Right forelimb (tissue), 1 donor: ENCODE measurements around the gene CEPT1.

Source experiments
- DNase-seq: peaks from one replicate; pipeline ENCODE4 v3.0.0-alpha.2; 2018

CEPT1 gene

GRCh38 chr1:111147948-111148347, 7.9 kb downstream of the CEPT1 start:
- DNase-seq = no peak

GRCh38 chr1:111148376-111148881, 8.4 kb downstream of the CEPT1 start:
- no peak for DNase-seq

- no peak for DNase-seq
Measured at GRCh38 chr1:111151838-111152237, 11.8 kb downstream of the CEPT1 start.

- DNase-seq = no peak
Measured at GRCh38 chr1:111154021-111154999, 14.3 kb downstream of the CEPT1 start.

GRCh38 chr1:111157431-111157830, 17.4 kb downstream of the CEPT1 start:
- no peak for DNase-seq

GRCh38 chr1:111161843-111162487, 21.9 kb downstream of the CEPT1 start:
- no peak for DNase-seq

- DNase-seq = no peak
Measured at GRCh38 chr1:111162488-111162880, 22.5 kb downstream of the CEPT1 start.

GRCh38 chr1:111163363-111163762, 23.3 kb downstream of the CEPT1 start:
- no peak for DNase-seq

- no peak for DNase-seq
Measured at GRCh38 chr1:111164151-111164550, 24.1 kb downstream of the CEPT1 start.

GRCh38 chr1:111172463-111172862, 32.4 kb downstream of the CEPT1 start:
- no peak for DNase-seq

- no peak for DNase-seq
Measured at GRCh38 chr1:111174070-111174469, 34.0 kb downstream of the CEPT1 start.

GRCh38 chr1:111175349-111175748, 35.3 kb downstream of the CEPT1 start:
- DNase-seq = no peak

GRCh38 chr1:111176678-111177077, 36.7 kb downstream of the CEPT1 start:
- no peak for DNase-seq

- no peak for DNase-seq
Measured at GRCh38 chr1:111179968-111180533, 40.0 kb downstream of the CEPT1 start.

GRCh38 chr1:111182052-111182451, 42.0 kb downstream of the CEPT1 start:
- no peak for DNase-seq

GRCh38 chr1:111183308-111184069, 43.5 kb downstream of the CEPT1 start:
- DNase-seq = no peak

- DNase-seq = no peak
Measured at GRCh38 chr1:111184663-111185062, 44.6 kb downstream of the CEPT1 start.

- no peak for DNase-seq
Measured at GRCh38 chr1:111190931-111191451, 51.0 kb downstream of the CEPT1 start.

- DNase-seq = no peak
Measured at GRCh38 chr1:111191496-111191895, 51.5 kb downstream of the CEPT1 start.

- DNase-seq = no peak
Measured at GRCh38 chr1:111192074-111192473, 52.1 kb downstream of the CEPT1 start.

GRCh38 chr1:111192658-111193519, 52.9 kb downstream of the CEPT1 start:
- DNase-seq = no peak
